ENCODE measurements around the gene MAST1.

DNA sequence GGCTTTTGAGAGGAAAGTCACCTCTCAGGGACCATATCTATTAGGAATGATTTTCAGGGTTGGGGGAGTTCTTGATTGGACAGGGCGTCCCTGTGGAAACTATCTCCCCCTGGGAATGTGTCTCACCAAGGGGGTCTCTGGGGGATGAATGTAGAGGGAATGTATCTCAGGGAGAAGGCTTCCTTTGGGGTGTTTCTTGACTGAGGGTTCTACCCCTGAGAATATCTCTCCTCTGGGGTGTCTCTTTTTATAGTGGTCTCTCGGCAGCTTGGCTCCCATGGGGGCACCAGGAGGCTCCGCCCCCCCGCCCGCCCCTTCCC is 4.9 kb upstream of the MAST1 start:
- TF ChIP-seq, protein P1, sequence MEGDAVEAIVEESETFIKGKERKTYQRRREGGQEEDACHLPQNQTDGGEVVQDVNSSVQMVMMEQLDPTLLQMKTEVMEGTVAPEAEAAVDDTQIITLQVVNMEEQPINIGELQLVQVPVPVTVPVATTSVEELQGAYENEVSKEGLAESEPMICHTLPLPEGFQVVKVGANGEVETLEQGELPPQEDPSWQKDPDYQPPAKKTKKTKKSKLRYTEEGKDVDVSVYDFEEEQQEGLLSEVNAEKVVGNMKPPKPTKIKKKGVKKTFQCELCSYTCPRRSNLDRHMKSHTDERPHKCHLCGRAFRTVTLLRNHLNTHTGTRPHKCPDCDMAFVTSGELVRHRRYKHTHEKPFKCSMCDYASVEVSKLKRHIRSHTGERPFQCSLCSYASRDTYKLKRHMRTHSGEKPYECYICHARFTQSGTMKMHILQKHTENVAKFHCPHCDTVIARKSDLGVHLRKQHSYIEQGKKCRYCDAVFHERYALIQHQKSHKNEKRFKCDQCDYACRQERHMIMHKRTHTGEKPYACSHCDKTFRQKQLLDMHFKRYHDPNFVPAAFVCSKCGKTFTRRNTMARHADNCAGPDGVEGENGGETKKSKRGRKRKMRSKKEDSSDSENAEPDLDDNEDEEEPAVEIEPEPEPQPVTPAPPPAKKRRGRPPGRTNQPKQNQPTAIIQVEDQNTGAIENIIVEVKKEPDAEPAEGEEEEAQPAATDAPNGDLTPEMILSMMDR (IDR thresholded peaks at IDR 0.05) = no peak
- no peak for TF ChIP-seq POLR2A (IDR thresholded peaks at IDR 0.05; ENCODE audit: low read depth)
- no peak for TF ChIP-seq POLR2AphosphoS5 (IDR thresholded peaks at IDR 0.05)
